ENCODE measurements around the gene THRB. TPM values are rescaled to one million over a fixed set of nuclear protein-coding genes. Genes with fewer than 3 reads are reported as not detected.
A peak's percentile ranks its signal among the peaks of the same experiment; 100 is the strongest.

The THRB gene
- total and polyA plus RNA-seq, 2 experiments from 2014 or later, result 26.8 to 60.0 TPM

GRCh38 chr3:24496529-24497482, 2.2 kb upstream of the THRB start:
- H3K9me2 ChIP-seq (replicated peaks; ENCODE audit: insufficient read depth), result no peaks in the 10 kb centered on the region
- no peaks in the 10 kb centered on the region for H4K20me1 ChIP-seq (ENCODE audit: insufficient read depth, poor library complexity, severe bottlenecking)
- H3K4me2 ChIP-seq, result peak overlapping the region; percentile 97
- no peak overlapping the region for H3K4me3 ChIP-seq
- peaks cover 47% of the 10 kb centered on the region for H3K79me2 ChIP-seq
- H2AFZ ChIP-seq, result no peak overlapping the region
- no peaks in the 10 kb centered on the region for H3K36me3 ChIP-seq (replicated peaks; ENCODE audit: insufficient read depth, low read depth)
- peaks cover 13% of the 10 kb centered on the region for H3K4me1 ChIP-seq (ENCODE audit: insufficient read depth)
- 40% methylated on average over 16 of the region's 16 CpGs for WGBS (ENCODE audit: low lambda C conversion rate, missing lambda C conversion rate)
- peak overlapping the region; percentile 99 for H3K27ac ChIP-seq
- H3K9me3 ChIP-seq (ENCODE audit: low read depth), result no peaks in the 10 kb centered on the region
- DNase-seq (ENCODE audit: low spot score), result peak; percentile 69
- H3K27me3 ChIP-seq, result no peaks in the 10 kb centered on the region
- peak; percentile 49 for TF ChIP-seq CTCF (IDR thresholded peaks at IDR 0.05; ENCODE audit: poor library complexity)
- no peak for TF ChIP-seq EZH2phosphoT487 (IDR thresholded peaks at IDR 0.05; ENCODE audit: low read depth, severe bottlenecking, unreplicated experiment)

GRCh38 chr3:24495326-24495994, 810 bp upstream of the THRB start:
- TF ChIP-seq EZH2phosphoT487 (IDR thresholded peaks at IDR 0.05; ENCODE audit: low read depth, severe bottlenecking, unreplicated experiment), result no peak
- TF ChIP-seq EZH2 (IDR thresholded peaks at IDR 0.05; ENCODE audit: borderline replicate concordance), result no peak
- no peak for TF ChIP-seq CTCF (IDR thresholded peaks at IDR 0.05; ENCODE audit: poor library complexity)
- no peaks in the 10 kb centered on the region for H3K36me3 ChIP-seq (replicated peaks; ENCODE audit: insufficient read depth, low read depth)
- no peaks in the 10 kb centered on the region for H3K27me3 ChIP-seq
- peak overlapping the region; percentile 86 for H2AFZ ChIP-seq
- H3K9me2 ChIP-seq (replicated peaks; ENCODE audit: insufficient read depth), result no peaks in the 10 kb centered on the region
- peak; percentile 74 for DNase-seq (ENCODE audit: low spot score)
- WGBS (ENCODE audit: low lambda C conversion rate, missing lambda C conversion rate), result 5% methylated on average over 62 of the region's 63 CpGs
- H3K4me1 ChIP-seq (ENCODE audit: insufficient read depth), result peaks cover 26% of the 10 kb centered on the region
- peak overlapping the region; percentile 97 for H3K4me2 ChIP-seq
- H4K20me1 ChIP-seq (ENCODE audit: insufficient read depth, poor library complexity, severe bottlenecking), result no peaks in the 10 kb centered on the region
- H3K27ac ChIP-seq, result peak overlapping the region; percentile 99
- H3K9me3 ChIP-seq (ENCODE audit: low read depth), result no peaks in the 10 kb centered on the region
- H3K79me2 ChIP-seq, result peaks cover 60% of the 10 kb centered on the region
- peak overlapping the region; percentile 82 for H3K4me3 ChIP-seq

GRCh38 chr3:24493746-24494617, 668 bp downstream of the THRB start:
- peak overlapping the region; percentile 99 for H3K27ac ChIP-seq
- peaks cover 75% of the 10 kb centered on the region for H3K79me2 ChIP-seq
- no peaks in the 10 kb centered on the region for H3K9me2 ChIP-seq (replicated peaks; ENCODE audit: insufficient read depth)
- no peak for TF ChIP-seq EZH2 (IDR thresholded peaks at IDR 0.05; ENCODE audit: borderline replicate concordance)
- no peak for TF ChIP-seq EZH2phosphoT487 (IDR thresholded peaks at IDR 0.05; ENCODE audit: low read depth, severe bottlenecking, unreplicated experiment)
- peak; percentile 24 for TF ChIP-seq CTCF (IDR thresholded peaks at IDR 0.05; ENCODE audit: poor library complexity)
- no peaks in the 10 kb centered on the region for H3K36me3 ChIP-seq (replicated peaks; ENCODE audit: insufficient read depth, low read depth)
- H3K27me3 ChIP-seq, result no peaks in the 10 kb centered on the region
- peak overlapping the region; percentile 82 for H3K4me3 ChIP-seq
- H4K20me1 ChIP-seq (ENCODE audit: insufficient read depth, poor library complexity, severe bottlenecking), result no peaks in the 10 kb centered on the region
- H3K9me3 ChIP-seq (ENCODE audit: low read depth), result no peaks in the 10 kb centered on the region
- H2AFZ ChIP-seq, result peak overlapping the region; percentile 86
- WGBS (ENCODE audit: low lambda C conversion rate, missing lambda C conversion rate), result under 1% methylated on average over 36 of the region's 50 CpGs
- peak; percentile 77 for DNase-seq (ENCODE audit: low spot score)
- H3K4me2 ChIP-seq, result peak overlapping the region; percentile 97
- peaks cover 36% of the 10 kb centered on the region for H3K4me1 ChIP-seq (ENCODE audit: insufficient read depth)
